GM18508 (cell line): ENCODE measurements around the gene UPF2.

Source experiments
- ATAC-seq: cut with Tn5 transposase; IDR thresholded peaks from one replicate; pipeline ENCODE4 v1.9.1; 2021; ENCODE audit warnings: moderate number of reproducible peaks; ENCODE audit not compliant: insufficient read depth, unreplicated experiment

UPF2 gene

DNA sequence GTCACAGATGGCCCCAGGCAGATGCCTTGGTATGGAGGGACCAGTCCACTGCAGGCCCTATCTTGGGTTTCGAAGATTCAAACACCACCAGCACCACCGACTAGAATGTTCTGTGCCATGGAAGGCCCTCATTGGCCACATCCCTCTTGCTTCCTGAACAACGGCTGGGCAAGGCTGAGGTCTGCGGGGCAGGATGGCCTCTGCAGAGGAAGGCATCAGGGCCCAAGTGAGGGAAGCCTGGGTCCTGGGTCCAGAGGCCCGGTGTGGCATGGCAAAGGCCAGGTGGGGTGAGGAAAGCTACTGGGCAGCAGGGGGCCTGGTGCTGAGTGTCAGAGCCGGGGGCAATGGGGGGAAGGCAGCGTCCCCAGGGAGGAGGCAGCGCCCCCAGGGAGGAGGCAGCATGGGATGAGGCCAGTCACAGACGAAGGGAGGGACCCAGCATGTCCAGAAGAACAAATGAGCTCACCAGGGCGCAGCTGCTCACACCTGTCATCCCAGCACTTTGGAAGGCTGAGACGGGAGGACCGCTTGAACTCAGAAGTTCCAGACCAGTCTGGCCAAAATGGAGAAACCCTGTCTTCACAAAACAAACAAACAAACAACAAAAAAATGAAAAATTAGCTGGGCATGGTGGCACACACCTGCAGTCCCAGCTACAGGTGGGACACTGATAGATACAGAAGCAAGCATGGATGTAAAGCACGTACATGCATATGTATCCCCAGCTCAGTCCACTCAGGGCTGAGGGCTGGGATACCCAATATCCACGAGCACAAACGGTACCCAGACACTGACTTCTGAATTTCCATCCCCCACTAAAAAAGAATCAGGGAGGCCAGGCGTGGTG lies 155.0 kb downstream of the UPF2 start:
- no peak for ATAC-seq

DNA sequence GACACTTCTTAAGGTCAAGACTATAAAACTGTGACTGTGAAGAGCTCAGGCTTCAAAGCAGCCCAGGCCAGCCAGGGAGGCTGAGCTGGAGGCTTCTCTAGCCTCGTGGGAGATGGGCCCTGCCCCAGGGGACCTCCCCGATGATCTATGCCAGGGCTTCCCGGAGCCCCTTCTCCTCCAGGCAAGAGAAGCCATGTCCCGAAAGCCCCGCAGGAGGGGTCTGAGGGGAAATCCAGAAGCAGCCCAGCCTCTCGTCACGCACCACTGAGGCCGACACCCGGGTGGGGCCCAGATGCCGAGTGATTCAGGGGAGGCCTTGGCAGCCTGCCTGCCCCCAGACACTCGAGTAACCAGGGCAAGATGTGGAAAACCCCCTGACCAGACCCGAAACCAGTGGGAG lies 155.8 kb downstream of the UPF2 start:
- ATAC-seq, result no peak

DNA sequence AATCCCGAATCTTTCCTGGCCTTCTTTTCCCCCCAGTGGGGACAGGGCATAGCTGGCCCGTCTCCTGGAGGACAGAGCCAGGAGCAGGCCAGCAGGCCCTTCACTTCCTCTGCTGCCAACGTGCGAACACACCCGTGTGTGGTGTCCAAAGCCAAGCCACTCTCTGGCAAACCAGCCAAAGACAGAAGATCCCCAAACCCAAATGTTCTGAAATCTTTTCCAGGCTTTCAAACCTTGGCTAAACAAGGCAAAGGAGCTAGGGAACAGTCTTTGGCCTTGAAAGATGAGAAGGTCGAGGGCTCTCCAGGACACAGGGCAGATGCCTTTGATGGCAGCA lies 156.5 kb downstream of the UPF2 start:
- ATAC-seq, result no peak

DNA sequence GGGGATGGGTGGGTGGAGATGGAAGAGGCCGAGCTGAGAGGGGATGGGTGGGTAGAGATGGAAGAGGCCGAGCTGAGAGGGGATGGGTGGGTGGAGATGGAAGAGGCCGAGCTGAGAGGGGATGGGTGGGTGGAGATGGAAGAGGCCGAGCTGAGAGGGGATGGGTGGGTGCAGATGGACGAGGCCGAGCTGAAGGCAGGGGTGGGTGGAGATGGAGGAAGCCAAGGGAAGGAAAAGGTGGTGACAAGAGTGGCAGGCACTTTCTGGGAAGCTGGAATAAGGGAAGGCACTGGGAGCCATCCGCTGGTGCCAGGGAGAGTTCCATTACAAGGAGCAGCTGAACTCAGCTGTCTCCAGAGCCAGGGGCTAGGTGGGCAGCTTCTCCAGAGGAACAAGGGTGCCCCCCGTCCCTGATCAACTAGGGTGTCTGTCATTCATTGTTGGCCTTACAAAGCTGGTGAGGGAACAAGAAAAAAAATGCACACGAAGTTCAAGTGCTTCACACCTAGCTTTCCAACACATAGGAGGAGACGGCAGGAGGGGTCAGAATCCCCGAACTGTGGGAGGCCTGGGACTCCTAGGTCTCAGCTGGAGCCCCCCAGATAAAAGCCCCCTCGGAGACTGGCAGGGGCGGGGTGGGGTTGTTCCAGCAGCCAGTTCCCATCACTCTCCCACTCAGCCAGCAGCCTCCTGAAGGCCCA lies 157.0 kb downstream of the UPF2 start:
- ATAC-seq, result no peak

DNA sequence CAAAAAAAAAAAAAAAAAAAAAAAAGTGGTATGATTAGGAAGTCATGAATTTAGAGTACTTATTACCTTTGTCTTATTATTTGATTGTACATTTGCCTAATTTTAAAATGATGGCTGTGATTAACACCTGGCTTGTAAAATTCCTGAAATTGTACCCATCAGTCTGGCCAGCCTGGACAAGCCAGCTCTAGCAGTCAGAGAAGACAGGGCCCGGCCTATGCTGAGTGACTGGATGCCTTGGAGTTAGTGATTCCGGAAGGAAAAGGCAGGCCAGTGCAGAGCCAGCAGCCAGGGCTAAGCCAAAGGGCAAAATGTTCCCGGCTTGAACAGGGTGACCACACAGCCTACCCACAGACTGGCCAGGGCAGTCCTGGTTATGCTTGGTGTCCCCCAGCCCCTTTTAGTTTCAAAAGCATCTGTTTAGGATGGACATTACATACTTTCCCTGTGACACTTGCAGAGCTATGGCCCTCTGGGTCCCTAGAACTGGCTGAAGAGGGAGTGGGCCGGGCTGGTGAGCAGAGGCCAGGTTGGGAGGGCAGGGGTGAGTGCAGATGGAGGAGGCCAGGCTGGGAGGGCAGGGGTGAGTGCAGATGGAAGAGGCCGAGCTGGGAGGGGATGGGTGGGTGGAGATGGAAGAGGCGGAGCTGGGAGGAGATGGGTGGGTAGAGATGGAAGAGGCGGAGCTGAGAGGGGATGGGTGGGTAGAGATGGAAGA lies 157.7 kb downstream of the UPF2 start:
- ATAC-seq, result no peak

DNA sequence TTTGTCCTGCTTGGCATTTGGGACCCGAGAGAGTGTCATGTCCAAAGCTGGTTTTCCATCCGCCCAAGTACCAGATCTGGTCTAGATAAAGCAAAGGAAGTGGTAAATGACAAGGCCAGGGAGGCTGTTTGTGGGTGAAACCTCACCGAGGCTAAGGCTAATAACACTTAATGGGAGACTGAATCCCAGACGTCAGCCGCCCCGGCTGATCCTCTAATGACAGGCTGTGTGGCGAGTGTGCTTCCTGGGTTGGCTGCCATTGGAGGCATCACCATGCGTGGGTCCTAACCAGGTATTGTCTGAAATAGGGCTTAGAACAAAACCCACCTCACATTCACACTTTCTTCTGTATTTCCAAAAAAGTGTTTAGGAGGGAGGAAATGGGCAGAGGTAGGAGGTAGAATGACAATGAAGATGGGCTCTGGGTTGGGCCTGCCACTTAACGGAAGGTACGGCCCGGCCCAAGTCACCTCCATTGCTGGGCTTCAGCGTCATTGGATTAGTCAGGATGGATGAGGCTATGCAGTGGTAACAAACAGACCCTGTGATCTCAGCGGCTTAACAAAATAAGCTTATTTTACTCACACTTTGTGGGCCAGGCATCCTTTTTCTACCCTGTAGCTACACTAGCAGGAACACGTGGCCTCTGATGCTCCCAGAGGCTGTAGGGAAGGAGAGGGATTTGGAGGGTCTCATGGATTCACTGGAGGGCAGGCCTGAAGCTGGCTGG lies 159.8 kb downstream of the UPF2 start:
- ATAC-seq, result no peak

DNA sequence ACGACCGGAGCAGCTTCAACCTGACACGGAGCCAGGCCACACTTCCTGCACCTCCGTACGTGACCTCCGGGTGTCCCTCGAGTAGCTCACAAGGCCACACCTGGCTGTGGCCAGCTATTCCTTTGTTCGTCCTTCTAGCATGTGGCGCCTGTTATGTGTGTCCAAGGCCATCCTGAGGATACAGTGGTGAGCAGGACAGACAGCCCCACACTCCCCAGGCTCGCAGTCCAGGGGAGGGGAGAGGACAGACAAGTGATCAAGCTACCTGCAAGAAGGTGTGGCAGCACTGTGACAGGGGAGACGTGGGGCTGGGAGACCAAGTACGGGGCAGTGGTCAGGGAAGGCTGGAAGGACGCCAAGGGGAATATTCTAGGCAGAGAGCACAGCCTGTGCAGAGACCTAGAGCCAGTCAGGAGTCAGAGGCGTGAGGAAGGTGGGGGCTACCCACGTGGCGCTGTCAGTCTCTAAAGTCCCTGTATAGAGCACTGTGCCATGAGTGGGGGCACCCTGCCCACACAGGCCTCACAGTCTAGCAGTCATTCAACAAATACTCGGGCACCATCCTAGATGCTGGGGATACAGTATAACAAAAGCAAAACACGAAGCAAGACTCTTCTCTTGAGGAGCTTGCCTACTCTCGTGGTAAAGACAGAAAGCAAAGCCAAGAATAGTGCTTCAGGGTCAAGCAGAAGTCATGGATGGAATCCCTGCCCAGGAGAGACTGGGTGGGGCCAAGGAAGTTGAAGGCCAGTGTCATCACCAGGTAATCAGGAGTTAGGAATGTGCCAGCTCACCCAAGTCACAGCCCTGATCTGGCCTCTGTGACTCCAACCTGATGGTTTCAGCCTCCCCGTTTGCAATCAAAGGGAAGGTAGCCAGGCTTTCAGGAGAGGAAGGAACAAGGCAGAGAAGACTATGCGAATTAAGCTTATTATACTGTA lies 160.9 kb downstream of the UPF2 start:
- ATAC-seq, result no peak

DNA sequence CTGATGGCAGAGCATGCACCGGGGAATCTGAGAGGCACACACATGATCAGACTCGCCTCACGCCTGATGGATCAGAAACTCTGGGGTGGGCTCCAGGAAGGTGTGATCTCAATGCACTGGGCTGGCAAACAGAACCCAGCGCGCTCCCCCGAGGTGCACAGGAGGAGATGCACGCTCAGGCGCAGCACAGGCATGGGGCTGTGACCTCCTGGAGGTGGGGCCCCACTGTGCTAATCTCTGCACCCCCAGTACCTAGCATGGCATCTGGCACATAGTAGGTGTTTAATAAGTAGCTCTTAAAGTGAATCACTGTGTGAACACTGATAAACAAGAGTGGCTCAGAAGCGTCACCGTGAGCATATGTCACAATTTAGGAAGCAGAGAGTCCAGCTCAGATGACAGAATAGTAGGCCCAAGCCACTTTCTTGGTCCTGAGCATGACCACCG lies 161.6 kb downstream of the UPF2 start:
- ATAC-seq, result no peak

DNA sequence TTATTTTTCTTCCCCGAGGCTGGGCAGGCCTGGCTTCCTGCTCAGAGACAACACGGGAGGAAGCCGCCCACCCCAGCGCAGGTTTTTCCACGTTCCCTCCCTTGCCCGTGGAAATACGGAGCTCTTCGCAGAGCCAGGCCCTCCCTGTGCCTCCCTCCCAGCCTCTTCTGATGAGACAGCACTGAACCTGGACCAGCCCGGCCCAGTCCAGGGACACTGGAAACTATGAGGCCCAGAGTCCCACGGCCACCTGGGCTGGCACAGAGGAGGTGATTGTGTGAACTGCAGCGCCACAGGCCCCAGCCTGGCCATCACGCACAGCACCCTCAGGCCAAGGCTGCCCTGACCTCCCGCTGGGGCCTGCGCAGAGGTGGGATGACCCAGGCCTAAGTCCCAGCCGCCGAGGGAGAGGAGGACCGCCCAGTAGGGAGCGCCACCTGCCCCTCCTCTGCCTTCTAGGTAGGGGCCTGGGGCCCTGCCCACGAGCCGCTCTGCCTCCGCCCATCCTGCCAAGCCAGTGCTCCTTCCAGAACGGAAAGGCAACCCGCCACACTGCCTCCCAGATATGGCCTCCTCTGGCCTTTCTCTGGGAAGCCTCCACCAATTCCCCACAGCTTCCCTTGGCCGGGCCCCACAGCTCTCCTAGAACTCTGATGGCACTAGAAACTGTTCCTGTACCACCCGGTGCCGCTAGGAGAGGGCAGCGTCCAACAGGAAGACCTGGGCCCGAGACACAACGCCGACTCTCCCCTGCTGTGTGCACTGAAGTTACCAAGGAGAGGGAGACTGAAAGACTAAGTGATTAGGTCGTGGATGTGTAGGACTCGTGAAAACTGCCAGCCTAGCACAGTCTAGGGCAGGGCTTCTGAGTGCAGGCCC lies 162.2 kb downstream of the UPF2 start:
- ATAC-seq, result no peak

DNA sequence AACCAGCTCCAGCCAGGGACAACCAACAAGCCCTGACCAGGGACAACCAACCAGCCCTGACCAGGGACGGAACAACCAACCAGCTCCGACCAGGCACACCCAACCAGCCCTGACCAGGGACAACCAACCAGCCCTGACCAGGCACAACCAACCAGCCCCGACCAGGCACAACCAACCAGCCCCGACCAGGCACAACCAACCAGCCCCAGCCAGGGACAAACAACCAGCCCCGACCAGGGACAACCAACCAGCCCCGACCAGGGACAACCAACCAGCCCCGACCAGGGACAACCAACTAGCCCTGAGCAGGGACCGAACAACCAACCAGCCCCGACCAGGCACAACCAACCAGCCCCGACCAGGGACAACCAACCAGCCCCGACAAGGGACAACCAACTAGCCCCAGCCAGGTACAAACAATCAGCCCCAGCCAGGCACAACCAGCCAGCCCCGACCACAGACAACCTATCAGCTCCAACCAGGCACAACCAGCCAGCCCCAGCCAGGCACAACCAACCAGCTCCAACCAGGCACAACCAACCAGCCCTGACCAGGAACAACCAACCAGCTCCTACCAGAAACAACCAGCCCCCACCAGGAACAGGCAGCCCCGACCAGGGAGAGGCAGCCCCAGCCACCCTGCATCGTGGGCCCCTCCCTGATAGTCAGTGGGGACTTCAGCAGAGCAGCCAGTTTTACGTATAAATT lies 163.1 kb downstream of the UPF2 start:
- no peak for ATAC-seq

DNA sequence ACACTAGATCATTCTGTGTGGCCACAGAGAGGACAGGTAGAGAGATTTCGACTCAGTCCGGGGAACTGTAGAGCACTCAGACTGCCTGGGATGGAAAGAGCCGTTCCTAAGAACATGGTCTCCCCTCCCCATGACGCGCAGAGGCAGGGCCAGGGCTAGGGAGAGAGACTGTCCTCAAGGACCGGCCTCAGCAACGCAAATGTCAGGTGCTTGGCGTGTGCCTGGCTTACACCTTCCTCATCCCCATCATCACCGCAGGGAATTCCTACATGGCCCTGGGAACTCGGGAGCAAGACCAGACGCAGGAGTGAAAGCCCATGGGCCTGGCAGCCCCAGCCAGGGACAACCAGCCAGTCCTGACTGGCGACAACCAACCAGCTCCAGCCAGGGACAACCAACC lies 163.8 kb downstream of the UPF2 start:
- ATAC-seq, result no peak

DNA sequence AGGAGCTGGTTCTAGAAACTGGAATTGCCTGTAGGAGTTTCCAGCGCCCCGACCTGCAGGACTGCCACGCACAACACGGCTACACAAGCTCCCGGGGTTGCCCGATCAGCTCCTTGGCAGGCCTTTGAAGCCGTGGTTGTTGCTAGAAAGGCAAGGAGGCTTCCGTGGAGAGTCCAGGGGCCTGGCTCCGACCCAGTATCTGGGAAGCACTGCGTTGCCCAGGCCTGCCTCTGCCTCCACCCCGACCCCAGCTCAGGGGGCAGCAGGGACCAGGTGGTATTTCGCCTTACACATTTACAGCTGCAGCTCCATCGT lies 165.1 kb downstream of the UPF2 start:
- no peak for ATAC-seq

DNA sequence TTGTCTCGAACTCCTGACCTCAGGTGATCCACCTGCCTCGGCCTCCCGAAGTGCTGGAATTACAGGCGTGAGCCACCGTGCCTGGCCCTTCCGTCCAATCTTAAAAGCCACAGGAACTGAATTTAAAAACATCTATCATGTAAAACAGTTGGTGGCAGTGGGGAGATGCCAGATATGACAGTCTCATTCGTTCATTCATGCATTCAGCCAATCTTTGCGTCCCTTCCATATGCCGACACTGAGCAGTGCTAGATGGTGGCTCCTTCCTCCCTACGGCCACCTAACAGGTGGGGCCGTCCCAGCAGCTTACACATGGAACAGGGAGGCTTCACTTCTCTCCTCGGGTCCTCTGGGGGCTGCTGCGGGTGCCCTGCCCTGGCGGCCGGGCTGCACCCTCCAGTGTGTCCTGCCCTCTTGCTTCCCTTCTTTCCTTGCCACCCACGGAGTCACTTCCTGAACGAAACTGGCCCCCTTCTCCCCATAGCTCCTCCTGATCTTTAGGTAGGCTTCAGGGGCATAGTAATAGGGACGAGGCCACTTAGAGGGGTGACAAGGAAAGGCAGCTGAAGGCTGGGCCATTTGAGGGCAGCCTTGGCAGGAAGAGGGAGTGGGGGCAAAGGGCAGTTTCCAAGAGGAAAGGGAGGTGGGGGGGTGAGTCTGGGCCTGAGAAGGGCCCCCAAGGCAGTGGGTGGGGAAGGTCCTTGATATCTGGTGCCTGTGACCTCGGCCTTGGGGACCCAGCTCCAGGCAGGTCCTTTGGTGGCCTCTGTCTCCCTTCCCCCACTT lies 165.6 kb downstream of the UPF2 start:
- ATAC-seq, result no peak

DNA sequence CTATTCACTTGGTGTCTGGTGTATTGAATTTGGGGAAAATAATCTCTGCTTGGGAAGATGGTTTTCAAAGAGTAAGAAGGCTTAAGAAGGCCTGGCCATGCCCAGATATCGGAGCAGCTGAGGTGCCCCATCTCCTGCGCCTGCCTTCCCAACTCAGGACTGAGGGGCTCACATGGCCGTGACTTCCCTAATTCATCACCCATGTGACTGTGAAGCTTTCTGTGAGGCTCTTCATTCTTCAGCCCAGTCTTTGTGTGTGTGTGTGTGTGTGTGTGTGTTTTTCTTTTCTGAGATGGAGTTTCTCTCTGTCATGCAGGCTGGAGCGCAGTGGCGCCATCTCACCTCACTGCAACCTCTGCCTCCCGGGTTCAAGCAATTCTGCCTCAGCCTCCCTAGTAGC lies 166.3 kb downstream of the UPF2 start:
- ATAC-seq, result no peak

DNA sequence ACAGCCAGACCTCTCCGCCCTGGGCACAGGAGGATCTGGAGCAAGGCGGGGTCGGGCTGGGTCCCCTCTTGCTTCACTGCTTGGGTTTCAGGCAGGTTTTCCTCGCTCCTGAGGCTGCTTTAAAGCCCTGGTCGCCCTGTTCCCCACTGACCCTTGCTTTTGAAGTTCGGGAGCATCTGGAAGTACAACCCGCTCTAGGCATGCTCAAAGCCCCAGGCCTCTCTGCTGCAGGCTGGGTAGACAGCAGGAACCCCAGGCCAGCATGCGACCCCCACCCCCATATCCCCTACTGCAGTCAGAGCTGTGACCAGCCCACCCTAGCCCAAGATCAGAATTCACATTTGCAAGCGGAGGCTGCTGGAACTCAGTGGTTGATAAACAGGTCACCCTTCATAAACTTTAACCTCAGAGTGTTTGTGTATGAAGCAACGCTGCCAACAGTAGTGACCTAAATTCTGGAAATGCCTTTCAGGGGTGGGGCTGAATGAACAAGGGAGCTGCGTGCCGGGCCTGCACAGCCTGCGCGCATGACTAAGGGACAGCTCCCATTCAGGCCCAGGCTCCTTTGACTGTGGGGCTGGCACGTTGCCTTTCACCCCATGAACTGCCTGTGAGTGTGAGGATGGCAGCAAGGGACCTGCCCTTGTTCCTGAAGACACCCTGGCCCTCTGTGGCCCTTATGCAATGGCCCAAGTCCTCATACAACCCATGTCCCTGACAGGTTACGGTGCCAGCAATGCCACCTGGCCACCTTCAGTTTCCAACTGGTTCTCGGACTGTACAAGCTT lies 166.9 kb downstream of the UPF2 start:
- ATAC-seq, result no peak

DNA sequence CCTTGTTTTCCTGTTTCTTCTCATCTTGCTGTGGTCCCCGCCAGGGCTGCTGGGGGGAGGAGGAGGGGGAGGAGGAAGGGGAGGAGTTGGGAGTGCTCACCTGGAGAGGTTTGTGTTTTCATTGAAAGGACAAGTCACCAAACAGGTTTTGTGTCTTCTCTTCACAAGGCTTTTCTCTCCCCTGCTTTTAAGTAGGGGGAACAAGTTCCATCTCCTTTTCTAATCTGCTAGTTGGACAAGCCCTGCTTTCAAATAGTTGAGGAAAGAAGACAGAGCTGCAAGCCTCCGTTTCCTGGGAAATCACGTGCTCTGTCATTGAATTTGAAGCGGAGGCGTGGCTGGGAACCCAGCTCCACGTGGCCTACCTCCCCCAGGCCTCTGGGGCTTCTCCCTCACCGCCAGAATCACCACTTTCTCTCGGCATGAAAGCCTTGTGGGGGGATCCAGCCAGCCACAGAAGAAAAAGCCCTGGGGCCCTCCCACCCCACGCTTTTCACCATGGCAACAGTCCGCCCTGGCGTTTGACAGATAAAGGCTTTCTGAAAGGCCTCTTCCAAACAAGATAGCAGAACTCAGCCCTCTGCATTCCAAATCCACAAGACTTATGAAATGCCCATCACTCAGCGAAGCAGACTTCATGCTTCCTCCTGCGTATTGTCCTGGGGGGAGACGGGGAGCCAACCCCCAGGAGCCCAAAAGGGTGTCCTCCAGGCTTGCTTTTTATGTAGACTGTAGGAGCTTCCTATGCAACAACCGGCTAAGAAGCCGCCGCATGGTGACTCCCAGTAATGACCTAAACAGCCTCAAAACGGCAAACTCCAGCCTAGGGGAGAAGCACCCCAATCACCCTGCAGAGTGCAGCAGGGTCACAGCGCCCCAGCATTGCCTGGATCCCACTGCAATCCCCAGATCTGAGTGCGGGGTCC lies 167.8 kb downstream of the UPF2 start:
- ATAC-seq, result no peak
